IMR-90 (cell line): Measurements from ENCODE around the gene TBC1D24.

Experiments used
- CTCF ChIP-seq: conservative IDR thresholded peaks from 2 replicates; pipeline ENCODE4 v1.5.1; 2012; ENCODE audit warnings: mild to moderate bottlenecking, low read depth, low read length, improper control_type of control experiment
- ELK1 ChIP-seq: fragments of 150-350 bp; IDR thresholded peaks from 2 replicates; pipeline ENCODE4 v1.6.1; 2016; ENCODE audit warnings: low read depth, mild to moderate bottlenecking, low read length, moderate library complexity, borderline replicate concordance
- MAZ ChIP-seq: IDR thresholded peaks from 2 replicates; pipeline ENCODE4 v1.6.1; 2012; ENCODE audit warnings: low read depth, mild to moderate bottlenecking, low read length, improper control_type of control experiment, moderate library complexity, borderline replicate concordance
- MXI1 ChIP-seq: IDR thresholded peaks from 2 replicates; pipeline ENCODE4 v1.6.1; 2012; ENCODE audit warnings: low read depth, mild to moderate bottlenecking, low read length, moderate library complexity, borderline replicate concordance
- POLR2A ChIP-seq: IDR thresholded peaks from 2 replicates; pipeline ENCODE4 v1.6.1; 2012; ENCODE audit warnings: mild to moderate bottlenecking, low read depth, low read length
- RFX5 ChIP-seq: IDR thresholded peaks from 2 replicates; pipeline ENCODE4 v1.8.0; 2012; ENCODE audit warnings: low read depth, mild to moderate bottlenecking, low read length, moderate library complexity

GRCh38 chr16:2527784-2528100 lies 52.8 kb downstream of the TBC1D24 start:
- TF ChIP-seq CTCF (no peak), MAZ (no peak), RFX5 (no peak), MXI1 (no peak), POLR2A (no peak), ELK1 (no peak)
